ENCODE results near the gene PUM2. TPM values are rescaled to one million over a fixed set of nuclear protein-coding genes. Genes with fewer than 3 reads are reported as not detected.

Gene PUM2
- total RNA-seq, 4 donors from 2014 or later, result 61.2 to 88.3 (median 74.8) TPM

DNA sequence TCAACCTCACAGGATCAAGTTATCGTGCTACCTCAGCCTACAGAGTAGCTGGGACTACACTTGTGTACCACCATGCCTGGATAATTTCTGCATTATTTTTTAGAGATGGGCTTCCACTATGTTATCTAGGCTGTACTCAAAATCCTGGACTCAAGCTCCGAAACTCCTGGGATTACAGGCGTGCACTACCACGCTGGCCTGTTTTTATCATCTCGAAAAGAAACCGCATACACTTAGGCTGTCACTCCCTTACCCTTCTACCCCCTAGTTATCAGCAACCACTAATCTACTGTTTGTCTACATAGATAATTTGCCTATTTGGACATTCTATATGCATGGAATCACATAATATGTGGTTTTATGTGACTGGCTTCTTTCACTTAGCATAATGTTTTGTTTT is 8.5 kb upstream of the PUM2 start:
- Histone ChIP-seq H3K4me1 (no peaks in the 10 kb centered on the region), H3K4me3 (no peak overlapping the region), H3K9me3 (no peaks in the 10 kb centered on the region), H3K27ac (no peak overlapping the region), H3K27me3 (no peaks in the 10 kb centered on the region), H3K36me3 (no peaks in the 10 kb centered on the region)
- DNase-seq, result no peak
- TF ChIP-seq, protein P1, sequence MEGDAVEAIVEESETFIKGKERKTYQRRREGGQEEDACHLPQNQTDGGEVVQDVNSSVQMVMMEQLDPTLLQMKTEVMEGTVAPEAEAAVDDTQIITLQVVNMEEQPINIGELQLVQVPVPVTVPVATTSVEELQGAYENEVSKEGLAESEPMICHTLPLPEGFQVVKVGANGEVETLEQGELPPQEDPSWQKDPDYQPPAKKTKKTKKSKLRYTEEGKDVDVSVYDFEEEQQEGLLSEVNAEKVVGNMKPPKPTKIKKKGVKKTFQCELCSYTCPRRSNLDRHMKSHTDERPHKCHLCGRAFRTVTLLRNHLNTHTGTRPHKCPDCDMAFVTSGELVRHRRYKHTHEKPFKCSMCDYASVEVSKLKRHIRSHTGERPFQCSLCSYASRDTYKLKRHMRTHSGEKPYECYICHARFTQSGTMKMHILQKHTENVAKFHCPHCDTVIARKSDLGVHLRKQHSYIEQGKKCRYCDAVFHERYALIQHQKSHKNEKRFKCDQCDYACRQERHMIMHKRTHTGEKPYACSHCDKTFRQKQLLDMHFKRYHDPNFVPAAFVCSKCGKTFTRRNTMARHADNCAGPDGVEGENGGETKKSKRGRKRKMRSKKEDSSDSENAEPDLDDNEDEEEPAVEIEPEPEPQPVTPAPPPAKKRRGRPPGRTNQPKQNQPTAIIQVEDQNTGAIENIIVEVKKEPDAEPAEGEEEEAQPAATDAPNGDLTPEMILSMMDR (IDR thresholded peaks at IDR 0.05), result no peak
- TF ChIP-seq POLR2A (IDR thresholded peaks at IDR 0.05), result no peak

DNA sequence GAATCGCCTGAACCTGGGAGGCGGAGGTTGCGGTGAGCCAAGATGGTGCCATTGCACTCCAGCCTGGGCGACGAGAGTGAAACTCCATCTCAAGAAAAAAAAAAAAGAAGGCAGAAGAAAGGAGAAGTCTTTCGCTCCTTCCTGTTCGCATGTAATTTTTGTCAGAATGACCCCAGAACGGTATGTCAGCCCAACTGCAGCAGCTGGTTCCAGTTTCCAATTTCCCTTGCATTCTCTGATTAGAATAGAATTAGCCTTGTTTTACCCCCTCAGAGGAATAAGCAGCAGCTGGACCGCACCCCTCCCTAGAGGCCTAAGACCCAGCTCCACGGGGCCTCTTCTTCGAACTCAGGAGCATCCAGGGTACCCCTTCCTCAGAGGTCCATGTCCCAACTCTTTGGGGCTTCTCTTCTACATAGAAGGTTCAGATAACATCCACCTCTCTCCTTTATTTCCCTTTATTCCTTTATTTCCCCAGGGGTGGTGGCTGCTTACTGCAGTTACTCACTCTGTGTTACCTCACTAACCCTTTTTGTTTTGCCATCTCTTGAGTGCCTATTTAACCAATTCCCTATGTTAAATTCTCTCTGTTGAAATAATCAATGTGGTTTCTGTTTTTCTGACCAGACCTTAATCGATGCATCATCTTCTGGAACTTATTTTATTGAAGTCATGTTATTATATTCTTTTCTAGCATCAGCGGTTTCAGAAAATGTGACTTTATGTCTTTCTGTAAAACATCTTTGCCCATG is 7.2 kb upstream of the PUM2 start:
- no peak for DNase-seq
- H3K36me3 ChIP-seq, result no peaks in the 10 kb centered on the region
- no peak overlapping the region for H3K4me3 ChIP-seq
- no peaks in the 10 kb centered on the region for H3K9me3 ChIP-seq
- no peaks in the 10 kb centered on the region for H3K4me1 ChIP-seq
- TF ChIP-seq, protein P1 (IDR thresholded peaks at IDR 0.05), result no peak
- no peak for TF ChIP-seq POLR2A (IDR thresholded peaks at IDR 0.05)
- H3K27ac ChIP-seq, result no peak overlapping the region
- H3K27me3 ChIP-seq, result no peaks in the 10 kb centered on the region

GRCh38 chr2:20356042-20356441 is 5.4 kb upstream of the PUM2 start:
- H3K4me3 ChIP-seq, result no peak overlapping the region
- DNase-seq, result no peak
- no peaks in the 10 kb centered on the region for H3K36me3 ChIP-seq
- H3K9me3 ChIP-seq, result no peaks in the 10 kb centered on the region
- no peaks in the 10 kb centered on the region for H3K27me3 ChIP-seq
- peaks cover 0 to 9% (median 5%) of the 10 kb centered on the region in 4 donors for H3K4me1 ChIP-seq
- no peak overlapping the region for H3K27ac ChIP-seq
- no peak for TF ChIP-seq POLR2A (IDR thresholded peaks at IDR 0.05)
- TF ChIP-seq, protein P1 (IDR thresholded peaks at IDR 0.05), result no peak

GRCh38 chr2:20355131-20355530 is 4.5 kb upstream of the PUM2 start:
- no peaks in the 10 kb centered on the region for H3K9me3 ChIP-seq
- H3K36me3 ChIP-seq, result no peaks in the 10 kb centered on the region
- H3K4me1 ChIP-seq, result peaks cover 0 to 9% (median 5%) of the 10 kb centered on the region in 4 donors
- no peaks in the 10 kb centered on the region for H3K27me3 ChIP-seq
- no peak for TF ChIP-seq POLR2A (IDR thresholded peaks at IDR 0.05)
- TF ChIP-seq, protein P1 (IDR thresholded peaks at IDR 0.05), result no peak
- H3K27ac ChIP-seq, result no peak overlapping the region
- H3K4me3 ChIP-seq, result no peak overlapping the region
- no peak for DNase-seq

- H3K27me3 ChIP-seq, result no peaks in the 10 kb centered on the region
- DNase-seq, result no peak
Measured at GRCh38 chr2:20353241-20353992, 2.8 kb upstream of the PUM2 start.

More at GRCh38 chr2:20353241-20353992, 2.8 kb upstream of the PUM2 start:
- peaks cover 0 to 18% (median 9%) of the 10 kb centered on the region in 4 donors for H3K4me1 ChIP-seq
- H3K9me3 ChIP-seq, result no peaks in the 10 kb centered on the region
- H3K36me3 ChIP-seq, result no peaks in the 10 kb centered on the region
- H3K27ac ChIP-seq, result no peak overlapping the region
- TF ChIP-seq POLR2A (IDR thresholded peaks at IDR 0.05), result no peak
- TF ChIP-seq, protein P1 (IDR thresholded peaks at IDR 0.05), result no peak
- H3K4me3 ChIP-seq, result no peak overlapping the region
